HepG2 (cell line): ENCODE measurements around the gene MAN2A2. TPM values are rescaled to one million over a fixed set of nuclear protein-coding genes. Genes with fewer than 3 reads are reported as not detected.

Experiments
- BATF2 ChIP-seq: sonication (generic); formaldehyde crosslinking; IDR thresholded peaks from 2 replicates; pipeline ENCODE4 v1.8.0; 2022; ENCODE audit warnings: mild to moderate bottlenecking, missing genetic modification reagents, moderate library complexity
- BCLAF1 ChIP-seq: fragments of 450-650 bp; IDR thresholded peaks from 2 replicates; pipeline ENCODE4 v1.6.1; 2017; ENCODE audit warnings: mild to moderate bottlenecking
- FLYWCH1 ChIP-seq: sonication (generic); formaldehyde crosslinking; IDR thresholded peaks from 2 replicates; pipeline ENCODE4 v1.8.1; 2023; ENCODE audit warnings: mild to moderate bottlenecking, missing genetic modification reagents
- PRDM4 ChIP-seq: sonication (generic); formaldehyde crosslinking; IDR thresholded peaks from 2 replicates; pipeline ENCODE4 v1.9.0; 2021; ENCODE audit warnings: missing genetic modification reagents, borderline replicate concordance
- RBFOX2 ChIP-seq: fragments of 200-400 bp; formaldehyde crosslinking; IDR thresholded peaks from 2 replicates; pipeline ENCODE4 v1.6.1; 2017; ENCODE audit warnings: low read depth, mild to moderate bottlenecking, low read length
- RORA ChIP-seq: sonication (generic); formaldehyde crosslinking; IDR thresholded peaks from 2 replicates; pipeline ENCODE4 v1.5.0; 2020; ENCODE audit warnings: mild to moderate bottlenecking, missing genetic modification reagents, moderate library complexity
- TBX2 ChIP-seq: sonication (generic); formaldehyde crosslinking; IDR thresholded peaks from 2 replicates; pipeline ENCODE4 v1.5.0; 2020; ENCODE audit warnings: missing genetic modification reagents, mild to moderate bottlenecking, borderline replicate concordance
- THRA ChIP-seq: sonication (generic); formaldehyde crosslinking; IDR thresholded peaks from 2 replicates; pipeline ENCODE4 v1.4.0; 2020; ENCODE audit warnings: missing genetic modification reagents, borderline replicate concordance
- XRCC5 ChIP-seq: fragments of 200-400 bp; formaldehyde crosslinking; optimal IDR thresholded peaks from 2 replicates; pipeline ENCODE3; 2017; ENCODE audit warnings: mild to moderate bottlenecking, low read length
- ZBTB1 ChIP-seq: sonication (generic); formaldehyde crosslinking; IDR thresholded peaks from 2 replicates; pipeline ENCODE4 v1.4.0; 2020; ENCODE audit warnings: missing genetic modification reagents, borderline replicate concordance
- ZC3H13 ChIP-seq: sonication (generic); formaldehyde crosslinking; IDR thresholded peaks from 2 replicates; pipeline ENCODE4 v1.8.1; 2023; ENCODE audit warnings: mild to moderate bottlenecking, missing genetic modification reagents, moderate library complexity
- ZNF317 ChIP-seq: sonication (generic); formaldehyde crosslinking; IDR thresholded peaks from 2 replicates; pipeline ENCODE4 v1.5.0; 2020; ENCODE audit warnings: mild to moderate bottlenecking, missing genetic modification reagents
- ZNF646 ChIP-seq: sonication (generic); formaldehyde crosslinking; IDR thresholded peaks from 2 replicates; pipeline ENCODE4 v1.9.0; 2021; ENCODE audit warnings: mild to moderate bottlenecking, missing genetic modification reagents
- ZNF747 ChIP-seq: sonication (generic); formaldehyde crosslinking; IDR thresholded peaks from 2 replicates; pipeline ENCODE4 v1.8.1; 2023; ENCODE audit warnings: missing genetic modification reagents, mild to moderate bottlenecking, borderline replicate concordance
- polyA plus RNA-seq, 8 experiments: library from polyadenylated mRNA; depleted of rRNA in 3 of 8; stranded (reverse) in 7 of 8; unstranded in 1 of 8; fragments of >200 nt; fragmentation: Illumina TruSeq in 4 of 8; extraction: Trizol in 4 of 8; gene quantifications; 2 replicates each; pipeline versions ENCODE4 v1.2.1 to v1.2.3, GENCODE V29; 2011 to 2016; ENCODE audit warnings: low read depth in 4 of 8, missing spikeins in 1 of 8, mixed read lengths in 1 of 8; ENCODE audit not compliant: insufficient read depth in 1 of 8
- total RNA-seq, 5 experiments: library from RNA; depleted of rRNA; stranded (reverse); fragments of >200 nt; fragmentation: Illumina TruSeq; extraction: Trizol; gene quantifications; 2 replicates each; pipeline ENCODE4 v1.2.3, GENCODE V29; 2016; ENCODE audit warnings: low read depth in 1 of 5

Gene MAN2A2
- total and polyA plus RNA-seq, 2 of the 13 experiments (the other 11 are each of a cell fraction or from before 2014, with no cell fraction given), result 17.5 to 51.5 TPM

- TF ChIP-seq ZNF646 (CRISPR knock-in tag), result no peak
- peak; percentile 61; the same call in 1 of the 2 replicates for TF ChIP-seq RBFOX2
- TF ChIP-seq RORA (CRISPR knock-in tag), result no peak
- TF ChIP-seq FLYWCH1 (CRISPR knock-in tag), result no peak
- TF ChIP-seq ZNF317 (CRISPR knock-in tag), result no peak
- TF ChIP-seq THRA, result peak; percentile 63; the same call in 1 of the 2 replicates
- TF ChIP-seq XRCC5, result peak; percentile 76
- TF ChIP-seq BCLAF1, result no peak
- TF ChIP-seq BATF2 (CRISPR knock-in tag), result no peak
- no peak for TF ChIP-seq ZC3H13
- TF ChIP-seq ZBTB1 (CRISPR knock-in tag), result no peak
- no peak for TF ChIP-seq ZNF747 (CRISPR knock-in tag)
- TF ChIP-seq TBX2 (CRISPR knock-in tag), result 0 out of 2 replicates have a peak, but pooled peaks have one; percentile 23
- 0 out of 2 replicates have a peak, but pooled peaks have one; percentile 47 for TF ChIP-seq PRDM4
Observed at GRCh38 chr15:90902040-90902839, 862 bp upstream of the MAN2A2 start (continued).
